B cell (primary cell): ENCODE data around the gene PLAGL2. TPM values are rescaled to one million over a fixed set of nuclear protein-coding genes. Genes with fewer than 3 reads are reported as not detected.

Experiments
- ATAC-seq: fragments of 200-7000 bp; cut with Tn5 transposase; one replicate; pipeline ENCODE4 v1.10.0; 2021; ENCODE audit warnings: low read depth, mild to moderate bottlenecking, moderate number of reproducible peaks, moderate library complexity
- CTCF ChIA-PET: fragments of 350-600 bp; sonication (Branson Sonifier 250); formaldehyde crosslinking; loops from one replicate; lab custom pipeline; 2021; ENCODE audit warnings: antibody characterized with exemption, inconsistent platforms; lab: Charles Lee
- POLR2A ChIA-PET: fragments of 350-600 bp; sonication (Branson Sonifier 250); formaldehyde crosslinking; loops from one replicate; lab custom pipeline; 2021; ENCODE audit warnings: antibody characterized with exemption; lab: Charles Lee
- DNase-seq: peaks from one replicate; pipeline ENCODE4 v3.0.0; 2013
- H2AFZ ChIP-seq: 2 replicates; pipeline ENCODE4 v1.6.1; 2012; ENCODE audit warnings: mild to moderate bottlenecking, low read depth, low read length; ENCODE audit not compliant: insufficient read depth, poor library complexity, severe bottlenecking
- H3K27ac ChIP-seq, 2 donors: 1 replicate in 1 of 2; 2 replicates in 1 of 2; pipeline ENCODE4 v1.5.1; 2012 to 2013; ENCODE audit warnings: low read length in 2 of 2, mild to moderate bottlenecking in 2 of 2, moderate library complexity in 1 of 2
- H3K27me3 ChIP-seq, 4 experiments: fragments of 200-600 bp in 1 of 4; sonication (generic) in 1 of 4; replicated peaks in 1 of 4; 1 replicate in 2 of 4; 2 replicates in 2 of 4; pipeline versions ENCODE4 v1.6.1 to v1.7.0; 2013 to 2016; ENCODE audit warnings: low read length in 3 of 4, mild to moderate bottlenecking in 2 of 4, mixed read lengths in 1 of 4, moderate library complexity in 1 of 4; ENCODE audit not compliant: insufficient read depth in 4 of 4, control insufficient read depth in 3 of 4; ENCODE audit errors: control extremely low read depth in 1 of 4
- H3K36me3 ChIP-seq, 2 experiments: replicated peaks in 1 of 2; 1 replicate in 1 of 2; 2 replicates in 1 of 2; pipeline versions ENCODE4 v1.6.1 to v1.7.1; 2013; ENCODE audit warnings: low read length in 1 of 2; ENCODE audit not compliant: insufficient read depth in 2 of 2, control insufficient read depth in 1 of 2; ENCODE audit errors: control extremely low read depth in 1 of 2, extremely low read depth in 1 of 2
- H3K4me1 ChIP-seq, 2 donors: fragments of 200-600 bp in 1 of 2; sonication (generic) in 1 of 2; 1 replicate in 1 of 2; 2 replicates in 1 of 2; pipeline versions ENCODE4 v1.5.1 to v1.6.1; 2013 to 2017; ENCODE audit warnings: low read length in 2 of 2; ENCODE audit not compliant: control insufficient read depth in 2 of 2, insufficient read depth in 2 of 2
- H3K4me2 ChIP-seq: replicated peaks from 2 replicates; pipeline ENCODE3; 2012; ENCODE audit warnings: mild to moderate bottlenecking, low read depth, low read length; ENCODE audit not compliant: poor library complexity, severe bottlenecking
- H3K4me3 ChIP-seq, 5 experiments: fragments of 200-600 bp in 1 of 5; sonication (generic) in 1 of 5; 1 replicate in 3 of 5; 2 replicates in 2 of 5; pipeline versions ENCODE4 v1.5.1 to v1.7.0; 2011 to 2016; ENCODE audit warnings: low read length in 4 of 5, mild to moderate bottlenecking in 4 of 5, low read depth in 2 of 5, control low read depth in 1 of 5, moderate library complexity in 1 of 5; ENCODE audit not compliant: insufficient read depth in 1 of 5; ENCODE audit errors: control extremely low read depth in 1 of 5, extremely low read depth in 1 of 5
- H3K79me2 ChIP-seq: fragments of 200-600 bp; sonication (generic); one replicate; pipeline ENCODE4 v1.6.0; 2016; ENCODE audit warnings: low read length; ENCODE audit not compliant: control insufficient read depth, insufficient read depth
- H3K9ac ChIP-seq: fragments of 200-600 bp; sonication (generic); 2 replicates; pipeline ENCODE4 v1.6.1; 2017; ENCODE audit warnings: mild to moderate bottlenecking, low read length, moderate library complexity
- H3K9me3 ChIP-seq, 3 donors: one replicate each; pipeline versions ENCODE4 v1.6.1 to v1.7.1; 2013; ENCODE audit warnings: low read length in 2 of 3; ENCODE audit not compliant: control insufficient read depth in 2 of 3, insufficient read depth in 1 of 3; ENCODE audit errors: control extremely low read depth in 1 of 3
- H4K20me1 ChIP-seq: 2 replicates; pipeline ENCODE4 v1.6.0; 2012; ENCODE audit warnings: mild to moderate bottlenecking, low read length; ENCODE audit not compliant: insufficient read depth, control insufficient read depth, poor library complexity, severe bottlenecking
- H3K27ac Mint-ChIP-seq: one replicate; pipeline ENCODE4 v1.8.0; 2021; ENCODE audit warnings: mixed read lengths
- H3K27me3 Mint-ChIP-seq: one replicate; pipeline ENCODE4 v1.8.0; 2021; ENCODE audit warnings: mixed read lengths
- H3K4me1 Mint-ChIP-seq: one replicate; pipeline ENCODE4 v1.8.0; 2021; ENCODE audit warnings: mixed read lengths
- H3K4me3 Mint-ChIP-seq: one replicate; pipeline ENCODE4 v1.8.0; 2021; ENCODE audit warnings: mixed read lengths
- H3K9me3 Mint-ChIP-seq: one replicate; pipeline ENCODE4 v1.8.0; 2022; ENCODE audit warnings: mixed read lengths; ENCODE audit not compliant: insufficient read depth
- EZH2 ChIP-seq: IDR thresholded peaks from 2 replicates; pipeline ENCODE4 v1.6.1; 2012; ENCODE audit warnings: borderline replicate concordance, low read depth, mild to moderate bottlenecking, moderate library complexity, low read length; ENCODE audit not compliant: insufficient read depth, poor library complexity, severe bottlenecking
- WGBS: methylation state at CpG from one replicate; pipeline ENCODE4 v1.1.5; 2013; ENCODE audit warnings: missing lambda C conversion rate; ENCODE audit not compliant: insufficient coverage; 5-methylcytosine and 5-hydroxymethylcytosine counted together
- intact Hi-C: fragments of 100-400 bp; cut with micrococcal nuclease; formaldehyde crosslinking; loops from one replicate; pipeline ENCODE4 v1.10.0; 2022
- polyA plus RNA-seq: library from polyadenylated mRNA; depleted of rRNA; stranded (reverse); fragments of >200 nt; gene quantifications from 2 replicates; pipeline ENCODE4 v1.2.3, GENCODE V29; 2012
- total RNA-seq, 2 donors: library from RNA; stranded (reverse); fragments of 120-200 nt in 1 of 2; gene quantifications; 1 replicate in 1 of 2; 2 replicates in 1 of 2; pipeline versions ENCODE4 v1.2.3 to v1.2.4, GENCODE V29; 2013 to 2022
- TF ChIP-seq, protein P1 (sequence below): fragments of 200-600 bp; IDR thresholded peaks from one replicate; pipeline ENCODE4 v1.8.0; 2022; ENCODE audit warnings: antibody characterized with exemption, mild to moderate bottlenecking

Gene PLAGL2
- total and polyA plus RNA-seq, 2 donors (not counting 1 experiment from before 2014, with no cell fraction given): 4.4 to 18.4 TPM

DNA sequence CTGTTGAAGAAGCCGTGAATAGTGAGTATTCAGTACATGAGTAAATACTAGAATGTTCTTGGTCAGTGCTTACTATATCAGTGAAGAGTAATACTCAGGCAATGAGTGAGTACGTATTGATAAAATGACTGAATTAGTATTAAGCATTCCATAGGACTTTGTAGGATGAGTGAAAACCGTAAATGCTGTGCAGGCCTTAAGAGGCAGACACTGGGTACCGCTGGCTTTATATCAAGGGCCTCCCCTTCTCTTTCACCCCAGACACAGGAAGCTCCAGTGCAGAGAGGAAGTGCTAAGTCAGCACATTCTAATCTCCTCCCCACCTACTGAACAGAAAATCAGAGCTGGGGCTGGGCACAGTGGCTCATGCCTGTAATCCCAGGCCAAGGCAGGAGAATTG, 24.3 kb upstream of the PLAGL2 start:
- Mint-ChIP-seq H3K9me3 (no peaks in the 10 kb centered on the region), H3K4me1 (peaks cover 10% of the 10 kb centered on the region), H3K4me3 (no peak overlapping the region), H3K27ac (peak overlapping the region; percentile 77), H3K27me3 (no peaks in the 10 kb centered on the region)
- Histone ChIP-seq H3K79me2 (no peaks in the 10 kb centered on the region), H3K27ac (peak overlapping the region in 1 of 2 donors; percentile 54), H3K36me3 (peaks cover 0 to 77% of the 10 kb centered on the region in 2 experiments), H3K4me3 (no peak overlapping the region), H2AFZ (peak overlapping the region; percentile 13), H3K4me1 (peaks cover 4 to 16% of the 10 kb centered on the region in 2 donors), H3K4me2 (no peak overlapping the region), H3K9me3 (no peaks in the 10 kb centered on the region), H4K20me1 (no peaks in the 10 kb centered on the region), H3K9ac (no peak overlapping the region), H3K27me3 (no peaks in the 10 kb centered on the region)
- intact Hi-C loops: loop anchor here (10.0 kb wide), 1 partner anchor 423 kb away; no protein-coding TSS in a partner anchor
- no peak for TF ChIP-seq EZH2
- TF ChIP-seq, protein P1, sequence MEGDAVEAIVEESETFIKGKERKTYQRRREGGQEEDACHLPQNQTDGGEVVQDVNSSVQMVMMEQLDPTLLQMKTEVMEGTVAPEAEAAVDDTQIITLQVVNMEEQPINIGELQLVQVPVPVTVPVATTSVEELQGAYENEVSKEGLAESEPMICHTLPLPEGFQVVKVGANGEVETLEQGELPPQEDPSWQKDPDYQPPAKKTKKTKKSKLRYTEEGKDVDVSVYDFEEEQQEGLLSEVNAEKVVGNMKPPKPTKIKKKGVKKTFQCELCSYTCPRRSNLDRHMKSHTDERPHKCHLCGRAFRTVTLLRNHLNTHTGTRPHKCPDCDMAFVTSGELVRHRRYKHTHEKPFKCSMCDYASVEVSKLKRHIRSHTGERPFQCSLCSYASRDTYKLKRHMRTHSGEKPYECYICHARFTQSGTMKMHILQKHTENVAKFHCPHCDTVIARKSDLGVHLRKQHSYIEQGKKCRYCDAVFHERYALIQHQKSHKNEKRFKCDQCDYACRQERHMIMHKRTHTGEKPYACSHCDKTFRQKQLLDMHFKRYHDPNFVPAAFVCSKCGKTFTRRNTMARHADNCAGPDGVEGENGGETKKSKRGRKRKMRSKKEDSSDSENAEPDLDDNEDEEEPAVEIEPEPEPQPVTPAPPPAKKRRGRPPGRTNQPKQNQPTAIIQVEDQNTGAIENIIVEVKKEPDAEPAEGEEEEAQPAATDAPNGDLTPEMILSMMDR: no peak
- ATAC-seq: peak; percentile 58
- 80% methylated on average over 2 of the region's 4 CpGs for WGBS
- CTCF ChIA-PET: no interaction called here
- DNase-seq: peak; percentile 22
- POLR2A ChIA-PET: no interaction called here

GRCh38 chr20:32231245-32231644, 23.7 kb upstream of the PLAGL2 start:
- no peaks in the 10 kb centered on the region for H3K9me3 Mint-ChIP-seq
- intact Hi-C loops: loop anchor here (10.0 kb wide), 1 partner anchor 424 kb away; no protein-coding TSS in a partner anchor
- peaks cover 10% of the 10 kb centered on the region for H3K4me1 Mint-ChIP-seq
- peaks cover 0 to 74% of the 10 kb centered on the region in 2 experiments for H3K36me3 ChIP-seq
- ChIA-PET POLR2A (no interaction called here), CTCF (no interaction called here)
- ATAC-seq: no peak
- peaks cover 4 to 16% of the 10 kb centered on the region in 2 donors for H3K4me1 ChIP-seq
- 100% methylated on average over 2 of the region's 4 CpGs for WGBS
- H3K79me2 ChIP-seq: no peaks in the 10 kb centered on the region
- H3K27me3 ChIP-seq: no peaks in the 10 kb centered on the region
- H2AFZ ChIP-seq: no peak overlapping the region
- peak overlapping the region in 1 of 2 donors; percentile 54 for H3K27ac ChIP-seq
- H4K20me1 ChIP-seq: no peaks in the 10 kb centered on the region
- H3K4me3 Mint-ChIP-seq: no peak overlapping the region
- no peak for TF ChIP-seq EZH2
- TF ChIP-seq, protein P1: no peak
- H3K9me3 ChIP-seq: no peaks in the 10 kb centered on the region
- H3K4me3 ChIP-seq: no peak overlapping the region
- no peak for DNase-seq
- H3K27ac Mint-ChIP-seq: no peak overlapping the region
- no peak overlapping the region for H3K4me2 ChIP-seq
- H3K27me3 Mint-ChIP-seq: no peaks in the 10 kb centered on the region
- no peak overlapping the region for H3K9ac ChIP-seq
